GM19455 (cell line): ENCODE measurements around the gene SLC17A4.

Experiments
- ATAC-seq: cut with Tn5 transposase; IDR thresholded peaks from one replicate; pipeline ENCODE4 v1.9.1; 2021; ENCODE audit not compliant: unreplicated experiment

The SLC17A4 gene, protein sequence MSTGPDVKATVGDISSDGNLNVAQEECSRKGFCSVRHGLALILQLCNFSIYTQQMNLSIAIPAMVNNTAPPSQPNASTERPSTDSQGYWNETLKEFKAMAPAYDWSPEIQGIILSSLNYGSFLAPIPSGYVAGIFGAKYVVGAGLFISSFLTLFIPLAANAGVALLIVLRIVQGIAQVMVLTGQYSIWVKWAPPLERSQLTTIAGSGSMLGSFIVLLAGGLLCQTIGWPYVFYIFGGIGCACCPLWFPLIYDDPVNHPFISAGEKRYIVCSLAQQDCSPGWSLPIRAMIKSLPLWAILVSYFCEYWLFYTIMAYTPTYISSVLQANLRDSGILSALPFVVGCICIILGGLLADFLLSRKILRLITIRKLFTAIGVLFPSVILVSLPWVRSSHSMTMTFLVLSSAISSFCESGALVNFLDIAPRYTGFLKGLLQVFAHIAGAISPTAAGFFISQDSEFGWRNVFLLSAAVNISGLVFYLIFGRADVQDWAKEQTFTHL

DNA sequence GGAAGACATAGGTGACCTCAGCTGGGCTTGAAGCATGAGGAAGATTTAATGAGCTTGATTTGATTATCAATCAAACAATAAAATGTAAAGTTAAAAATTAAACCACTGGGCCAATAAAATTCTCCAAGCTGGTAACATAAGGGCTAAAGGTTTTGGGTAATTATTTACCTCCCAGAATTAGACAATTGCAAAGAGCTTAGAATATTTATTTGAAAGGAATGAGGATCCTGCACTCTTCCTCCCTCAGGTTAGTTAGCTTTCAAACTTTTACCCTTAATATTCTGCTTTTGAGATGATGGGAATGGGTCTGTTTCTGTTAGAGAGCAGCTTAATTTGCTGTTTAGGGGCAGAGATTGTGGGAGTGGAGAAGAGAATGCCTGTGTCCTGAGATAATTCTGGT is at the start of gene SLC17A4:
TSS of gene SLC17A4 (plus strand) at position 208 of the 400 bp plus-strand sequence. CDS start 7,221 bp downstream, outside the sequence.
- no peak for ATAC-seq

DNA sequence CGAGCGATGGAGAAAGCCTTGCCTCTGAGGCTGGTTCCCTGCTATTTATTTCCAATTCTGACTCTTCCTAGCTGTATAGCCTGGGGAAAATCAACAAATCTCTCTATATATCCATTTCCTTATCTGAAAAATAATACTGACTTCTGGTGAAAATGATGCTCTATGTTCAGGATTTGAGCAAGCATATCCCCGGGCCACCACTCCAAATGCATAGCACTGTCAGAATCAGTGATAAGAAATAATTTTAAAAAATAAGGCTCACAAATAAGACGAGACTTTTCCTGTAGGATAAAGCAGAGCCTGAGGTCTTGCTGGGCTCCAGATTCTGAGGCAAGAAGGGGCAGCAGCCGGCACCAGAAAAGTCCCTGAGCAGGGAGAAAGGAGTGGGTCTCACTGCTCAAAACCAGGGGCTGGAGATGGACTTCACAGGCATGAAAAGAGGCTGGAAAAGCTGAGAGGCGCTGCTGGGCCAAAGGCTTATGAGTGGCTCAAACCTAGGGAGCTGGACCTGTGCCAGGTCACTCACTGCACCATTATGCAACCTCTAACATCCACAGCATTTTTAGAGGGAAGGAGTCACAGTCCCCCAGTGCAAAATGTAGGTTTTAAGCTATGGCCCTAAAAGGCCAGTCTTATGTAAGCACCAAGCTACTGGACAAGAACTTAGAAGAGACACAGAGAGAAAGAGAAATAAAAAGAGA is 48.1 kb upstream of the SLC17A4 start:
- no peak for ATAC-seq

GRCh38 chr6:25709761-25710160 is 44.8 kb upstream of the SLC17A4 start:
- ATAC-seq: no peak

- ATAC-seq: no peak
Observed at GRCh38 chr6:25710287-25710686, 44.3 kb upstream of the SLC17A4 start.

GRCh38 chr6:25713824-25714223 is 40.7 kb upstream of the SLC17A4 start:
- ATAC-seq: no peak

- no peak for ATAC-seq
Observed at GRCh38 chr6:25714765-25715164, 39.8 kb upstream of the SLC17A4 start.

DNA sequence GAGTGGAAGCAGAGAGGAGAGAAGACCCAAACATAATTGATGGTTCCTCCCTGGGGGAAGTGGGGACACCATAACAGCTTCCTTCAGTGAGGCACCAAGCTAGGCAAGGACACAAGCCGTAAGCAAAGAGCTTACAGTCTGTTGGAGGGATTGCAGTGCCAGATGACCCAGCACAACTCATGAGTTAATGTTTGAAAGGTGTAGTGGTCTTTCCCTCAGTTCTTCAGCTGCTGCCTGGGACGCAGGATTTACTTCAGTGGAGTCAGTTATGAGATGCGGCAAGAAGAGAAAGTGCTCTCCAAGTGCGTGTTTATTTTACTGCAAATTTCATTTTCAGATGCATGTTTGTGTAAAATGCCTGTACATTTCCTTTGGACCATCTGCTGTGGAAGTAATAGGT is 38.7 kb upstream of the SLC17A4 start:
- ATAC-seq: no peak

GRCh38 chr6:25717866-25718740 is 36.4 kb upstream of the SLC17A4 start:
- no peak for ATAC-seq

GRCh38 chr6:25726122-25726911 is 28.2 kb upstream of the SLC17A4 start:
- ATAC-seq: no peak

GRCh38 chr6:25727028-25727427 is 27.5 kb upstream of the SLC17A4 start:
- no peak for ATAC-seq

DNA sequence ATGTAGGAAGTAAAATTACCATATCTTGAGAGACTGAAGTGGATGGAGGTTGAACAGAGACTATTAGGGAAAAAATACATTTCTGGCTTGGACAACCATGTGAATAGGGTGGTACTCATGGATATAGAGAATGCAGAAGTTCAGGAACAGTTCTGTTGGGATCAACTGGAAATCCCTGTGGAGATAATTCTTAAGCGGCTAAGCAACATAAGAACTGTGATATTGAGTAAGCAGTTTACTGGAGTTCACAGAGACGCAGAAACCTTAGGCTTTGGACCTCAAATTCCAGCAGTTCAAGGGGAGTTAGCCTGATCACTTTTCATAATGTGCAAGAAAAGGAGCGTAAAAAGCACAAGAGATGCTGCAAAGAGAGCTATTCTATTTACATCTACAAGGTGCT is 23.6 kb upstream of the SLC17A4 start:
- ATAC-seq: no peak

GRCh38 chr6:25731721-25732120 is 22.8 kb upstream of the SLC17A4 start:
- no peak for ATAC-seq

- no peak for ATAC-seq
Observed at GRCh38 chr6:25732468-25733198, 21.9 kb upstream of the SLC17A4 start.

DNA sequence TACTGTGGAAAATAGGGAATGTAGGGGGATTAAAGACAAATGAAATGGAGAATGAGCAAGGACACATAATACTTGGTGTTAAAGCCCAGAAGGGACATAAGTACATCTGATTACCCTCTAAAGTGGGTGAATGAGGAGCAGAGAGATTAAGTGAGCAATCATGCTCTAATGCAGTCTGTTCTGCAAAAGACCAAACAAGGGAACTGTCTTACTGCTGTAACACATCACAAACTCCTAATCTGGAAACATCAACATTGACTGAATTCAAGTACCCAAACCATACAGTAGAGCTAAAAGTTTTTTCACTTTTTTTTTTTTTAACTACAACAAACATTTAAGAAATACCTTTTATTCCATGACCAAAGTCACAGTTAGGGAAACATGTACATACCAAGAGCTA is 19.3 kb upstream of the SLC17A4 start:
- no peak for ATAC-seq

GRCh38 chr6:25743868-25744267 is 10.7 kb upstream of the SLC17A4 start:
- ATAC-seq: no peak

- no peak for ATAC-seq
Observed at GRCh38 chr6:25745836-25746235, 8.7 kb upstream of the SLC17A4 start.

DNA sequence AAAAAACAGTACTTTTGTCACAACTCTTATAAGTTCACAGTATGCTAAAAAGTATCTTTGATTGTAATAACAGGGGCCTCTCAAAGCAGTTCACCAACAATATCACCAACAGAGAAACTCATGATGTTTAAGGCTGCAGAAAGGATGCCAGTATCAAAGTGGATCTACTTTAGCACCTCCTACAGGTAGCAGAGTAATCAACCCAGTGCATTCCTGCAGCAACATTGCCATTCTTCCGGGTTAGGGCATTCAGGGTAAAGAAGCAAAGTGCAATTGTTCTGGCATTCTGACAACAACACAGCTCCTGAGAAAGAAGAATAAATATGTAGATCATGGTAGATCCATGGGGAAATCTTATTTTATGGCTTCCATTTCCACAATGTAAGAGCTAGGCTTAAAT is 7.6 kb upstream of the SLC17A4 start:
- no peak for ATAC-seq

DNA sequence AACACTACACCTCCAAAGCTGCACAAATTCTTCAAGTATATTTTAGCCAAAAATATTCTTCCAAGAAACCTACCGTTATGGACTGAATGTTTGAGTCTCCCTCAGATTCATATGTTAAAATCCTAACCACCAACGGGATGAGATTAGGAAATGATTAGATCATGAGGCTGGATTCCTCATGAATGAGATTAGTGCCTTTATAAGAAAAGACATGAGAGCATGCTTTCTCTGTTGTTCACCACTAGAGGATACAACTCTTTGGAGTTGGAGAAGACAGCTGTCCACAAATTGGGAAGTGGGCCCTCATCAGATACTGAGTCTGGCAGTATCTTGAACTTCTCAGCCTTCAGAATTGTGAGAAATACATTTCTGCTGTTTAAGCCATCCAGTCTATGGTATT is 7.1 kb upstream of the SLC17A4 start:
- no peak for ATAC-seq

DNA sequence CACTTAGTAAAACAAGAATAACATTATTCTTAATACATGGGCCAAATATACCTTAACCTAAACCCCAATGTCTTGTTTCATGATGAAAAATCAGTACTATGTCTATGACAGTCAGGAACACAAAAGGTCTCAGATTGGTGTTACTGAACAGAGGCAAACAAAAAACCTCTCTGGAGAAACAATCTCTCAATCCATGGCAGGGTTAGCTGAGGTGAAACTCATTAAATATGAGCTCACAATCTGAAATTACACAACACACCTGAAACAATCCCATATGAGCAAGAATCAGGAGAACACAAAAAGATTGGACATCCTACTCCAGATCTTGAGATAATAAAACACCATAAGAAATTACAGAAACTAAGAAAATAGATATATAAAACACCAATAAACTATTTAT is 6.5 kb upstream of the SLC17A4 start:
- no peak for ATAC-seq
